Stimulated activated CD4-positive, alpha-beta T cell treated with anti-CD3 and anti-CD28 coated beads, Interleukin-15, amount 100 ng/mL, for 24 hours (primary cell): Measurements from ENCODE around the gene MTG2.

ENCODE experiments used
- DNase-seq: peaks from one replicate; pipeline ENCODE4 v3.0.0-alpha.2; 2020

MTG2 gene

DNA sequence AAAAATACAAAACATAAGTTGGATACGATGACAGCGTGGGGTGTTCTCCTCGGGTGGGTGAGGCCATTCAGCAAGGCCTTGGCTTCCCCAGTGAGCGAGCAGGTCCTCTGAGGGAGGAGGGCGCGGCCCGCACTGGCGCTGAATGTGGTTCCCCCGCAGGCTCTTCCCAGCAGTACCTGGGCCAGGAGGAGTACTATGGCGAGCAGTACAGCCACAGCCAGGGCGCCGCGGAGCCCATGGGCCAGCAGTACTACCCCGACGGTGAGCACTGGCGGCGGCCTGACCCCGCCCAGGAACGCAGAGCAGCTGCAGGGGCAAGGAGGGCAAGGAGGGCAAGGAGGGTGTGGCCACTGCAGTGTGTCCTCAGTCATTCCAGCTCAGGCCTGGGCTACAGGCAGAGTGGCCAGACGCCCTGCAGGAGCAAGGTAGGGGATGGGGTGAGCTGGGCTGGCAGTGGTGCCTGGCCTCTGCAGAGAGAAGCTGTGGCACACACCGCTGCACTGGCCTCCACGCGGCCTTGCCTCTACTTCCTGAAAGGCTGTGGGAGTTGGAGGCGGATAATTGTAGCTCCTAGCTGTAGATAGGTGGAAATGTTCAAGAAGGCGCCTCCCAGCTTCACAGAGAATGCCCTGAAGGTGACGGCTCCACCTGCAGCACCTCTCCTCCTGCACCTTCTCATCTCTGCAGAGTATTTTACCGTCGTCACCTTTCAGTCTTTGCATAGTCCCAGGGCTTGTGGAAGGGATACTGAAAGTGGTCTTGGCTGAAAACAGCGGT, 18.7 kb upstream of the MTG2 start:
- DNase-seq = no peak

DNA sequence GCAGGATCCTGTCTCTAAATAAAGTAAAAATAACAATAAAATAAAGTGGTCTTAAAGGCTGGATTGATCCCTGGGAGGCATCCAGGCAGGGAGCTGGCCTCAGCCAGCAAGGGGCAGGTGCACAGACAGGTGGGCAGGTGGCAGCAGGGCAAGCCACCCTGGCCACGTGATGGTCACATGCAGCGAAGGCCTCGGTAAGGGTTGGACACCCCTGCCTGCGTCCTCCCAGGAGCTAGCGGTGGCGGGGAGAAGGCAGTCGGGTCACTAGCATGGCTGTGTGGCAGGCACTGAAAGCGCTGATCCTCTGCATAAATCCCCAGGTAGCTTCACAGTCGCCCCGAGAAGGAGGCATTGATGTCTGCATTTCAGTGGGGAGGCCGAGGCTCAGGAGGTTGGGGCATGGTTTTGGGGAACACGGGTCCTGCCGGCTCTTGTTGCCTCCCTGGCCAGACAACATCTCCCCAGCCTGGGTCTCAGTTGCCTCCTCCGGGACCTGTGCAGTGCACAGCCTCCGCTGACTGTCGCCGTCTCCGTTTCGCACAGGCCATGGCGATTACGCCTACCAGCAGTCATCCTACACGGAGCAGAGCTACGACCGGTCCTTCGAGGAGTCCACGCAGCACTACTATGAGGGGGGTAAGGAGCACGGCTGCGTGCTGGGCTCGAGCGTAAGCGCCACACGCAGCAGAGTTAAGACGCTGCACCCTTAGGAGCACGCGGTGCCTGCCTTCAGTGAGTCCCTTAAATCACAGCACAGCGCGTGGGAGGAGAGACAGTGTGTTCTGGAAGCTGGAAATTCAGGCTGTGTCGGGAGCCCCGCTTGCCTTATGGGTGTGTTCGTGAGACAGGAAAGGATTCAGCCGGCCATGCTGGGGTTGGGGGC, 17.7 kb upstream of the MTG2 start:
- DNase-seq = no peak

DNA sequence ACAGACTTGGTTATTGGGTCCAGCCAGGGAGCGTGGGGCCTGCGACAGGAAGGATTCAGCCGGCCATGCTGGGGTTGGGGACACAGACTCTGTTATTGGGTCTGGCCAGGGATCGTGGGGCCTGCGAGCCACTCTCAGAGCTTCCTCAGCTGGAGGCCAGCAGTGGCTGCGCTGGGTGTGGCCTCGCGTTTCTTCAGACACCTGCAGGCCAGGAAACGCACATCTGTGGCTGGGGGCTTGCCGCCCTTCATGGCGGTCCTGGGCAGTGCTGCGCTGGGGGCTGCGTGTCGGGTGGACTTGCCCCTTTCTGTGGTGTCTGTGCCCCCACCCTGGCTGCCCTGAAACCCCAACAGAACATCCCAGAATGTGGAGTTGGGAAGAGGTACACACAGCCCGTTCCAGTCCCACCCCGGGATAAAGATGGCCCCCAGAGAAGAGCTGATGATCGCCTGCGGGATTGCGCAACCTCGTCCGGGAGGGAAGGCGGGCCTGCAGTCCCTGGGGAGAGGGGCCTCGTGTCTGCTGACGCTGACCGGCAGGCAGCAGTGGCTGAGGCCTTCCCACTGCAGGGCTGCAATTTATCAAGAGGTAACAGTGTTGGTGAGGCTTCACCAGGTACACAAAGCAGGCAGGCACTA, 16.9 kb upstream of the MTG2 start:
- DNase-seq = no peak

DNA sequence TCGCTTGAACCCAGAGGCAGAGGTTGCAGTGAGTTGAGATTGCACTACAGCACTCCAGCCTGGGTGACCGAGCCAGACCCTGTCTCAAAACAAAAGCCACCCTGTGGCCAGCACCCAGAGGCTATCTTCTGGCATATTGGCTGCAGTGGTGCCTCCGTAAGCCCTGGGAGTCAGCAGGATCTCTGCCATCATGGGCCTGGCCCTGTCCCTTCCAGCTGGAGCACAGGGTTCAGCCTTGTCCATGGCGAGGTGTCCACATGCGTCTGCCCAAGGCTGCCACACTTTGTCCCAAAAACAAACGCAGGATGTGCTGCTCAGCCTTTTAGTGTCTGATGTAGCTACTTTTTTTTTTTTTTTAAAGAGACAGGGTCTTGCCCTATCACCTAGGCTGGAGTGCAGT, 15.4 kb upstream of the MTG2 start:
- DNase-seq = no peak

DNA sequence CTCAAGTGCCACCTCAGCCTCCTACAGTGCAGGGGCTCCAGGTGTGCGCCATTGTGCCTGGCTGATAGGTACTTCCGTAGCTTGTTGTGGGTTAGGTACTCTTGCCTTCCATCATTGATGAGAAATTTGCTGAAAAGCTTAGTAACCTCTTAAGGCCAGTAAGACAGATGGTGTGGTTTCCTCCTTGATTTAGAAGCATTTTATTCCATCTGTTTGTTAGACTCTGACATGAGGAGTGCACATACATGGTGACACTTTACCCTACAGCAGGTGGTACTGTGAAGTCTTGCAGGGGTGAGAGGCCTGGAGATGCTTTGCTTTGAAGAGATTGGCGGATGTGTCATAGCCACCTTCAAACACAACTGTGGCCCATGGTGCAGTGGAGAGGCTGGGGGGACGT, 14.8 kb upstream of the MTG2 start:
- no peak for DNase-seq

DNA sequence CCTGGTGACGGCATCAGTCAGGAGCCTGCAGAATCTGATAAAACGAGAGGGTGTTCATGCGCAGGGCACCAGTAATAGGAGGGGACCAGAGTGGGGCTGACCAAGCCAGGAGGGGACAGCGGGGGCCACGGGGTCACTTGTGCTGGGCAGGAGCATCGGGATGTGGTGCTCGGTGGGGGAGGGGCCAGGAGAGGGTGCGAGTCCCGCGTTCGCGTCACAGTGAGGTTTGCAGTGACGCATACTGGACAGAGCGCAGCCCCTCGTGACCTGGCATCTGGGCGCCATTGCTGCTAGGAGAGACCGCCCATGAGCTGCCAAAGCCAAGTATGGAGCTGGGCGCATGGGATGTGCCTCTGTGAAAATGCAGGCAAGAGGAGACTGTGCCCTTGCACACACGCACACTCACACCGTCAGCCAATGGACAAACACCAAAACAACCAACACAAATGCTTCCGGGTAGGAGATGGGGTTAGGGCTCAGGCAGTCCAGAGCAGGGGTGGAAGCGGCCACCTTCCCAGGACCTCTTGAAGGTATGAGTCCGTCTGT, 13.9 kb upstream of the MTG2 start:
- DNase-seq = no peak

DNA sequence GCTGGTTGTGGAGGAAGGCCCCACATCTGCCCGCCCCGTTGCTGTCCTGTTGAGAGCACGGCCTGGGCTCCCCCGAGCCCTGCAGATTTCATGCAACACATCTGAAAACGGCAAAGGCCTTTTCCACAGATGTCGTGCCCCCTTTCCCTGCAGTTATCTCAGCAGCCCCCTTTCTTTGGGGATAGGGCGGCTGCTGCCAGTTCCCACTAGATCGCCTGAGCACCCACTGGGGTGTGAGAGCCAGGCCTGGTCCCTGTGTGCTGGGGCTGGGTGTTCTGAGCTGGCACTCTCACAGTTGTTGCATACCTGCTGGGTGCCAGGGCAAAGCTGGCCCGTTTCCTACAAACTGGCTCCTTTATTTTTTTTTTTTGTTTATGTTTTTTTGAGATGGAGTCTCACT, 12.3 kb upstream of the MTG2 start:
- no peak for DNase-seq

DNA sequence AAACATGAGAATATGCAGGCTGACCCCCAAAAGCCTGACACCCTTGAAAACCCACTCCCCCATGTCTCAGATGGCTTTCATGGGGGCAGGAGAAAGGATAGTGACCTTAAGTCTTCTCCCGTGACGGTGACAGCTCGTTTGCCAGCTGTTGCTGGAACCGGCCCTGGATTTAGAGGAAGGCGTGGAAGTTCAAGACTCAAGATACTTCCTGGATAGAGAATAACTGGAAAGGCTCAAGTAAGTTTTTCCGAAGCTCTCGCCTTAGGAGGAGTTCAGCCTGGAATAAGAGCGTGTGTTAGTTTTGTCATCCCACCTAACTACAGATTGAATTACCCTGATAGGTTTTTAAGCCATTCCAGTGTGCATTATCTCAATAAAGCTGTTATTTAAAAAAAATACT, 11.6 kb upstream of the MTG2 start:
- DNase-seq = no peak

DNA sequence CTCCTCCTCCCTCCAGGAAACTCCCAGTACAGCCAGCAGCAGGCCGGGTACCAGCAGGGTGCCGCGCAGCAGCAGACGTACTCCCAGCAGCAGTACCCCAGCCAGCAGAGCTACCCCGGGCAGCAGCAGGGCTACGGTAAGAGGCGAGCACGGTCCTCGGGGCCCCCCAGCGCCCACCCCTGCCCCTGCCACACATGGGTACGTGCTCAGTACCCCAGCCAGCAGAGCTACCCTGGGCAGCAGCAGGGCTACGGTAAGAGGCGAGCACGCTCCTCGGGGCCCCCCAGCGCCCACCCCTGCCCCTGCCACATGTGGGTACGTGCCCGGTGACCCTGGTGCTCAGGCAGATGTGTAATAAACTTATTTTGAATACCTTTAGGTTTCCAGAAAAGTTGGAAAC, 10.2 kb upstream of the MTG2 start:
- DNase-seq = no peak

DNA sequence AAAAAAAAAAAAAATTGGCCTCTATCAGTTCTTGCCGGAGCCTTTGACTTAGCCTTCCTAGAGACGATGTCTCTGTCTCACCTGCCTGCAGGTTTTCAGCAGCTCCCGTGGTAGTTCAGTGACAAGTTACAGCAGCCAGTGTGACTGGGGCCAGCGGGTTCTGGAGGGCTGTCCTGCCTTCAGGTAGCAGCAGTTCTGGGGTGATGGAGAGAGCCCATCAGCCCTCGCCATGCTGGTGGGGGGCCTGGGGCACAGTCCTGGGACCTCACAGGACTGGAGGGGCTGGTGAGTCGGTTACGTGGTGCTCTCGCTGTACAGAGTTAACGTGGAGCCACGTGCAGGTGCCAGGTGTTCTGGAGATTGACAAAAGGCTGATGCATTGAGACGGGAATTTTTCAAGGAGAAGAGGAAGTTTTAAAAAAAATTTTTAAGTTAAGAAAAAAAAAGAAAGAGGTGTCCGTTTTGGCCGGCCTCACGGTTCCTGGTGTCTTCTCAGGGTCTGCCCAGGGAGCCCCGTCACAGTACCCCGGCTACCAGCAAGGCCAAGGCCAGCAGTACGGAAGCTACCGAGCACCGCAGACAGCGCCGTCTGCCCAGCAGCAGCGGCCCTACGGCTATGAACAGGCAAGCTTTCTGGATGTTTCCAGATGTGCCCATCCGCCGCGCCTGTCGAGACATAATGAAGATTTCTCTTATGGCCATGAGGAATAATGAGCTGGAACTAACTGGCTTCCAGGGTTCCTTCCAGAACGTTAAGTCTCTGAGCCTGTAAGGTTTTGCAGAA, 8.6 kb upstream of the MTG2 start:
- no peak for DNase-seq

DNA sequence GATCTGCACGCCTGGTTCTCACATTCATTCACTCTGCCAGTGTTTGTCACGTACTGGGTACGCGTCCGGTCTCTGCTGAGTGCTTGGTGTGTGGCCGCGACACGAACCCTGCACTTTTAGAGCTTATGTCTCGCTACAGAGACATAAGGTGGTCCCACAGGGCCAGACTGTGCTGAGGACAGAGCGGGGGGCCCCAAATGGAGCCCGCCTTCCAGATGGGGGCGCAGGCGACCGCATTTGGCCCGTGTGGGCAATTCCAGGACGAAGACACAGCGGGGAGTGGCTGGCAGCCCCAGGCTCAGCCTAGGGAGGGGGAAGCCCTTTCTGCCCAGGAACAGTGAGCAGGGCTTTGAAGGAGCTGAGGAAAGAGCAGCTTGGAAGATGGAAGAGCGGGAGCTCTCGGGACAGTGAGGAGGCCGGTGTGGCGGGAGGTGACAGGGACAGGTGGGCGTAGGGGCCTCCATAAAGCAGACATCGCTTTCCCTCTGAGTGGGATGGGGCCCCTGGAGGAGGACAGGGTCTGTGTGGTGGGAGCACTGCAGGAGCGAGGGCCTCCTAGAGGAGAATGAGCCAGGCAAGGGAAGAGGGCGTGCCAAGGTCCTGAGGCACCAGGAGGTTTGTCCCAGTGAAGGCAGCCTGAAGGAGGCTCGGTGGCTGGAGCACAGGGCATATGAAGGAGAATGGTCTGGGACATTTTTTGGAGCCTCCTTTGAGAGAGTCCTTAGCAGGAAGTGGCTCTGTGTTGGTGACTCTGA, 7.8 kb upstream of the MTG2 start:
- DNase-seq = no peak

DNA sequence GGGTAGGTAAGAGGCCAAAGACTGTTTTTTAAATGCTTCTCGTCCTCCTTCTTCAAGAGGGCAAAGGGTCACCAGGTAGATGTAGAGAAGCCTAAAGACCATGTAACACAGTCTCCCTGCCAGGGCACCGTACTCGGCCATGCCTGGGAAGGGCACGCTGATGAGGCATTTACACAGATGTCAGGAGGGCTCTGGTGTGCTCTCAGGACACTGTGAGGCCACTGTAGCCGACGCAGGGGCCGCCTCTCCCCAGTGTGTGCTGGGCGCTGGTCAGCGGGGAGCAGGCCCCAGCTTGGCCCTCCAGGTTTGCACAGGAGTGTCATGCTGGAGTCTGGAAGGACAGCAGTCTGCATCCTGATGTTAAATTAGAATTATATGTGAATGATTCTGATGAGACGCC, 7.1 kb upstream of the MTG2 start:
- no peak for DNase-seq

DNA sequence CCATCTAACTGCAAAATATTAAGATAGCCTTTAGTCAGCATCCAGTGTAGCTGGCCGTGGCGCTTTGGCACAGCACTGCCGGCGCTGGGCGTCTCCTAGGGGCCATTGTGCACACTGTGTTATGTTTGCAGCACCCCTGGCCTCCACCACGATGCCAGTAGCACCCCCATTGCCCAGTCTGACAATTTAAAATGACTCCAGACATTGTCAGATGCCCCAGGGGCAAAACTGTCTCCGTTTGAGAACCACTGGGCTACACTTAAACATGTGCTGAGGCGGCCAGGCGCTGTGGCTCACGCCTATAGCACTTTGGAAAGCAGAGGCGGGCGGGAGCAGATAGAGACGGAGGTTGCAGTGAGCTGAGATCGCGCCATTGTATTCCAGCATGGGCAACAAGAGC, 6.0 kb upstream of the MTG2 start:
- DNase-seq = no peak

DNA sequence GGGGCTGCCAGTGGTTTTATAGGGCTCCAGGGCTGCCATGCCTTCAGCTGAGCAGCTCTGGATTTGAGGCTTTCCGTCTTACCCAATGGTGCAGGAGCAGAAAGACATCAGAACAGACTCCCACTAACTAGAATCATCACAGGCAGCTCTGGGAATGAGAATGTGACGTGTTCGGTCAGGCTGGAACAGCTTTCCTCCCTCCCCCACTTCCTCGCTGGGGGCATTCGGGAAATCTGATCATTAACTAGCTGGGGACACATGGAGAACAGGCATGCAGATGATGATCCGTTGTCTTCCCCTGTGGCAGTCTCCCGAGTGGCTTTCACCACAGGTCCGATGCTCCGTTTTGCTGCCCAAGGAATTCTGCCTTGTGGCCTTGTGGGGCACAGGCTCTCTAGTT, 5.5 kb upstream of the MTG2 start:
- no peak for DNase-seq

DNA sequence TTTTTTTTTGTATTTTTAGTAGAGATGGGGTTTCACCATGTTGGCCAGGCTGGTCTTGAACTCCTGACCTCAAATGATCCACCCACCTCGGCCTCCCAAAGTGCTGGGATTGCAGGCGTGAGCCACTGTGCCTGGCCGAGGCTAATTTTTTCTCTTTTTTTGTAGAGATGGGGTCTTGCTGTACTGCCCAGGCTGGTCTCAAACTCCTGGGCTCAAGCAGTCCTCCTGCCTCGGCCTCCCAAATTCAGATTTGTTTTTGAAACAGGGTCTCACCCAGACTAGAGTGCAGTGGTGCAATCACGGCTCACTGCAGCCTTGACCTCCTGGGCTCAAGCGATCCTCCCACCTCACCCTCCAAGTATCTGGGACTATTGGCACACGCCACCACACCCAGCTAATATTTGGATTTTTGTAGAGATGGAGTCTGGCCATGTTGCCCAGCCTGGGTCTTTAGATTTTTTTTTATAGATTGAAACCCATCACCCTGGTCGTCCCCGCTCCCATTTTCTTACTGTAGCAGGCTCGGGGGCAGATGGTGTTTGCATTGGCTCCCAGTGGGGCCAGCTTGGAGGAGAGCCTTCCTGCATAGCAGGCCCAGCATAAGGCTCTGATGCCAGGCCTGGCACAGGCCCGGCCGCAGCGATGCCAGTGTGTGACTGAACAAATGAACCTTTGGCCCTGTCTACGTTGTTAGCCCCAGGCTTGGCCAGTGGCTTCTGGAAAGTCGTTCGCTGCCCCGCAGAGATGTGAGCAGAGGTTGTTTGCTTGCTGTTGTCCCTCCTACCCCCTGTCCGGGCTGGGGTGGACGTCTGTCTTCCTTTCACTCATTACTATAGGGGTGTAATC, 4.3 kb upstream of the MTG2 start:
- no peak for DNase-seq

DNA sequence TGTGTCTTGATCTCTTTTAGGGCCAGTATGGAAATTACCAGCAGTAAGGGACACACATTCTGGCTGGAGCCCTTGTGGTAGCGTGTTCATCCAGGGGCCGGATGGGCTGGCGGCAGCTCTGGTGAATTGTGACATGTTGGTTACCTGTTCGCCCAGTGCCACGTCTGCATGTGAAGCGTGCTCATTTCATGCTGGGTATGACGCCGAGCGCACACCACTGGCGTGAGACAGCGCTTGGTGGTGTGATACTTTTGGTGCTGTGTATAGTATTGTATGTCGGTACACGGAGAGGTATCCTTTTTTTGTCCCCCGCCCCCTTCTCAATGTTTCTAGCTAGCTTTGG, 3.7 kb upstream of the MTG2 start:
- DNase-seq = no peak

DNA sequence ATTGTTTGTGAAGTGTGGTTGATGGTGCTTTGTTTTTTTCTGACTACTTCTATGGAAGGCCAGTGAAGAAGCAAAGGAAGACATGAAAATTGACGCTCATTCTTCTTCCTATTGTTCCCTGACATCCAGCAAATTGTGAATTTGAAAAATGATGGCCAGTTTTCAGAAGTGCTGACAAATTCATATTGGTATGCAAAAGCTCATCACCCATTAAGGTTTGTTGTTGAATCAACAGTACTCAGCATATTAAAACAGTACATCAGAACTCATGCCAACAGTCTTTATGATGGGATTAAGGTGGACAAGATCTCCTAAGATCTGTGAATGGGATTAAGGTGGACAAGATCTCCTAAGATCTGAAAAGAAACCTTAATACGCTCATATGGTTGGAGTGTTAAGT, 1.0 kb upstream of the MTG2 start:
- no peak for DNase-seq

DNA sequence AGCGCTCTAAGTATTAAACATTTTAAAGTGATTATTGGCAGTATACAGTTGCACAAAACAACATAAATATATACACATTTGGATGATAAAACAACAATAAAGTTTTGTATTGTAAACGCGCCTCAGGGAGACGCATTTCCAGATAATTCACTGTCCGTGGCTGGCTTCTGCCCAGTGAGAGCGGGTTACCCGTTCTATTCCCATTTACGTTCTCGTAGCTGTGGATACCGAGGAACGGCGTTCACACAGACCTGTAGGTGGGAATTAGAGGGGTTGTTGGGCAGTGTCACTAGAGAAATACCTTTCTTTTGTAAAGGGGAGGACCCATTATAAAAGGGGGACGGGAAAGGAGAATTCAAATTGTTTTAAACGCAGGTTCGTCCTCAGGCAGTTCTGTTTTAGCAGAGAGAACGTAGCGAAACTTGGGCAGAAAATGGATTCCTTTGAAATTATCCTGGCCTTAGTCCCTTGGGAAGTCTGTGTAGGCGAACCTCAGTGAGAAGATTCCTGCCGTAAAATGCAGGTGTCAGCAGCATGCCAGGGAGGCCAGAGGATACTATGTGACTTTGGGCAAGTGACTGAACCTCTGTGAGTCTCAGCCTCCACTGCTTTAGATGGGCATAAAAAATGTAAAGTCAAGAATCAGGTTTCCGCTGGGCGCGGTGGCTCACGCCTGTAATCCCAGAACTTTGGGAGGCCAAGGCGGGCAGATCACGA, 756 bp downstream of the MTG2 start:
- no peak for DNase-seq

DNA sequence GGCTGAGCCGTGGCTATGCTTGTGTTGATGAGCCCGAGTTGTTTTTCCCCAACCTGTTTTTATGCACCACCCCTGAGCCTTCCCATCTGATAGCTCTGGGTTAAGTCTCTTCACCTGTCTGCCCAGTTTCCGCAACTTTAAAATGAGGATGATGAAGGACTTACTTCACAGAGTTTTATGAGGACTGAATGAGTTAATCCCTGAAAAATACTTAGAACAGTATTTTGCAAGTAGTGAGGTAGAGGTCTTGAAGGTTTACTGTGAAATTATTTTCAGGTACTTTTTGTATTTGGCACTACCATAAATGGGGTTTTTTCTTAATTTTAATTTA, 3.2 kb downstream of the MTG2 start:
- no peak for DNase-seq
